Mucosa of stomach (tissue), 1 donor: ENCODE measurements around the gene SF3A2.
"Not testable (repeated sequence)": the region's sequence is repeated elsewhere in the genome, so short reads cannot be mapped to it uniquely, and the experiment has no call there.

Source experiments
- H3K27me3 ChIP-seq: one replicate; pipeline ENCODE4 v1.7.0; 2013; ENCODE audit warnings: mild to moderate bottlenecking, low read length; ENCODE audit not compliant: control insufficient read depth, insufficient read depth
- H3K36me3 ChIP-seq: one replicate; pipeline ENCODE4 v1.7.0; 2013; ENCODE audit warnings: low read length; ENCODE audit not compliant: control insufficient read depth, insufficient read depth
- H3K4me1 ChIP-seq: one replicate; pipeline ENCODE4 v1.7.0; 2013; ENCODE audit warnings: mild to moderate bottlenecking, low read length; ENCODE audit not compliant: control insufficient read depth, insufficient read depth
- H3K4me3 ChIP-seq: one replicate; pipeline ENCODE4 v1.7.0; 2013; ENCODE audit warnings: low read length
- H3K9ac ChIP-seq: one replicate; pipeline ENCODE4 v1.7.0; 2013; ENCODE audit warnings: mild to moderate bottlenecking, low read length, moderate library complexity
- H3K9me3 ChIP-seq: one replicate; pipeline ENCODE4 v1.7.0; 2013; ENCODE audit warnings: mild to moderate bottlenecking, low read length, moderate library complexity; ENCODE audit not compliant: control insufficient read depth
- donor health status: Pancreatic carcinoma.

The SF3A2 gene

GRCh38 chr19:2280633-2281264 is 44.1 kb downstream of the SF3A2 start:
- Histone ChIP-seq H3K27me3 (peaks cover 18% of the 10 kb centered on the region), H3K4me1 (peaks cover 15% of the 10 kb centered on the region), H3K4me3 (no peak overlapping the region), H3K36me3 (no peaks in the 10 kb centered on the region), H3K9ac (no peak overlapping the region), H3K9me3 (no peaks in the 10 kb centered on the region)

- Histone ChIP-seq H3K9ac (peak overlapping the region; percentile 38), H3K27me3 (peaks cover 23% of the 10 kb centered on the region)
- not testable (repeated sequence) for H3K4me1 ChIP-seq, H3K36me3 ChIP-seq, H3K4me3 ChIP-seq, H3K9me3 ChIP-seq
Measured at GRCh38 chr19:2281265-2282061, 44.8 kb downstream of the SF3A2 start.

- Histone ChIP-seq H3K27me3 (peaks cover 28% of the 10 kb centered on the region), H3K36me3 (no peaks in the 10 kb centered on the region), H3K9ac (peak within 1 kb of the TSS; percentile 38), H3K9me3 (no peaks in the 10 kb centered on the region), H3K4me1 (peaks cover 5% of the 10 kb centered on the region), H3K4me3 (no peak within 1 kb of the TSS)
Measured at GRCh38 chr19:2282062-2282861, 45.6 kb downstream of the SF3A2 start, which contains the start of gene PEAK3. Gene PEAK3 (minus strand): TSS chr19:2282175. CDS start chr19:2280931, 1,244 bp downstream.

- Histone ChIP-seq H3K4me3 (no peak overlapping the region), H3K9me3 (no peaks in the 10 kb centered on the region), H3K36me3 (no peaks in the 10 kb centered on the region), H3K9ac (no peak overlapping the region), H3K27me3 (peaks cover 33% of the 10 kb centered on the region), H3K4me1 (peaks cover 5% of the 10 kb centered on the region)
Measured at GRCh38 chr19:2282862-2283237, 46.2 kb downstream of the SF3A2 start.

- H3K36me3 ChIP-seq = no peaks in the 10 kb centered on the region
- no peak overlapping the region for H3K9ac ChIP-seq
- no peak overlapping the region for H3K4me3 ChIP-seq
- H3K27me3 ChIP-seq = peaks cover 44% of the 10 kb centered on the region
- no peaks in the 10 kb centered on the region for H3K4me1 ChIP-seq
- H3K9me3 ChIP-seq = no peaks in the 10 kb centered on the region
Measured at GRCh38 chr19:2283835-2284507, 47.3 kb downstream of the SF3A2 start.

GRCh38 chr19:2286402-2287140 is 49.9 kb downstream of the SF3A2 start:
- H3K27me3 ChIP-seq = peaks cover 69% of the 10 kb centered on the region
- no peaks in the 10 kb centered on the region for H3K36me3 ChIP-seq
- no peaks in the 10 kb centered on the region for H3K9me3 ChIP-seq
- no peak overlapping the region for H3K9ac ChIP-seq
- H3K4me1 ChIP-seq = peaks cover 10% of the 10 kb centered on the region
- H3K4me3 ChIP-seq = no peak overlapping the region

GRCh38 chr19:2287585-2288337 is 51.1 kb downstream of the SF3A2 start:
- peaks cover 67% of the 10 kb centered on the region for H3K27me3 ChIP-seq
- no peaks in the 10 kb centered on the region for H3K36me3 ChIP-seq
- H3K4me1 ChIP-seq = peaks cover 10% of the 10 kb centered on the region
- H3K9me3 ChIP-seq = no peaks in the 10 kb centered on the region
- H3K9ac ChIP-seq = no peak overlapping the region
- no peak overlapping the region for H3K4me3 ChIP-seq

GRCh38 chr19:2288338-2288817 is 51.8 kb downstream of the SF3A2 start:
- Histone ChIP-seq H3K27me3 (peaks cover 65% of the 10 kb centered on the region), H3K36me3 (no peaks in the 10 kb centered on the region), H3K9ac (no peak overlapping the region), H3K9me3 (no peaks in the 10 kb centered on the region), H3K4me1 (peaks cover 10% of the 10 kb centered on the region), H3K4me3 (no peak overlapping the region)

- Histone ChIP-seq H3K9me3 (no peaks in the 10 kb centered on the region), H3K4me1 (peaks cover 10% of the 10 kb centered on the region), H3K27me3 (peaks cover 71% of the 10 kb centered on the region), H3K9ac (no peak overlapping the region), H3K4me3 (no peak overlapping the region), H3K36me3 (no peaks in the 10 kb centered on the region)
Measured at GRCh38 chr19:2288818-2289713, 52.4 kb downstream of the SF3A2 start.
